HUDEP-2 (cell line): ENCODE results near the gene RPTOR.
"Not testable (repeated sequence)": the region's sequence is repeated elsewhere in the genome, so short reads cannot be mapped to it uniquely, and the experiment has no call there.

Experiments used
- DNase-seq, 76 experiments: peaks; one replicate each; lab custom pipeline; 2025; ENCODE audit not compliant: unreplicated experiment in 76 of 76; lab: John Stamatoyannopoulos, UW

The RPTOR gene, protein sequence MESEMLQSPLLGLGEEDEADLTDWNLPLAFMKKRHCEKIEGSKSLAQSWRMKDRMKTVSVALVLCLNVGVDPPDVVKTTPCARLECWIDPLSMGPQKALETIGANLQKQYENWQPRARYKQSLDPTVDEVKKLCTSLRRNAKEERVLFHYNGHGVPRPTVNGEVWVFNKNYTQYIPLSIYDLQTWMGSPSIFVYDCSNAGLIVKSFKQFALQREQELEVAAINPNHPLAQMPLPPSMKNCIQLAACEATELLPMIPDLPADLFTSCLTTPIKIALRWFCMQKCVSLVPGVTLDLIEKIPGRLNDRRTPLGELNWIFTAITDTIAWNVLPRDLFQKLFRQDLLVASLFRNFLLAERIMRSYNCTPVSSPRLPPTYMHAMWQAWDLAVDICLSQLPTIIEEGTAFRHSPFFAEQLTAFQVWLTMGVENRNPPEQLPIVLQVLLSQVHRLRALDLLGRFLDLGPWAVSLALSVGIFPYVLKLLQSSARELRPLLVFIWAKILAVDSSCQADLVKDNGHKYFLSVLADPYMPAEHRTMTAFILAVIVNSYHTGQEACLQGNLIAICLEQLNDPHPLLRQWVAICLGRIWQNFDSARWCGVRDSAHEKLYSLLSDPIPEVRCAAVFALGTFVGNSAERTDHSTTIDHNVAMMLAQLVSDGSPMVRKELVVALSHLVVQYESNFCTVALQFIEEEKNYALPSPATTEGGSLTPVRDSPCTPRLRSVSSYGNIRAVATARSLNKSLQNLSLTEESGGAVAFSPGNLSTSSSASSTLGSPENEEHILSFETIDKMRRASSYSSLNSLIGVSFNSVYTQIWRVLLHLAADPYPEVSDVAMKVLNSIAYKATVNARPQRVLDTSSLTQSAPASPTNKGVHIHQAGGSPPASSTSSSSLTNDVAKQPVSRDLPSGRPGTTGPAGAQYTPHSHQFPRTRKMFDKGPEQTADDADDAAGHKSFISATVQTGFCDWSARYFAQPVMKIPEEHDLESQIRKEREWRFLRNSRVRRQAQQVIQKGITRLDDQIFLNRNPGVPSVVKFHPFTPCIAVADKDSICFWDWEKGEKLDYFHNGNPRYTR (N-terminal part only)

DNA sequence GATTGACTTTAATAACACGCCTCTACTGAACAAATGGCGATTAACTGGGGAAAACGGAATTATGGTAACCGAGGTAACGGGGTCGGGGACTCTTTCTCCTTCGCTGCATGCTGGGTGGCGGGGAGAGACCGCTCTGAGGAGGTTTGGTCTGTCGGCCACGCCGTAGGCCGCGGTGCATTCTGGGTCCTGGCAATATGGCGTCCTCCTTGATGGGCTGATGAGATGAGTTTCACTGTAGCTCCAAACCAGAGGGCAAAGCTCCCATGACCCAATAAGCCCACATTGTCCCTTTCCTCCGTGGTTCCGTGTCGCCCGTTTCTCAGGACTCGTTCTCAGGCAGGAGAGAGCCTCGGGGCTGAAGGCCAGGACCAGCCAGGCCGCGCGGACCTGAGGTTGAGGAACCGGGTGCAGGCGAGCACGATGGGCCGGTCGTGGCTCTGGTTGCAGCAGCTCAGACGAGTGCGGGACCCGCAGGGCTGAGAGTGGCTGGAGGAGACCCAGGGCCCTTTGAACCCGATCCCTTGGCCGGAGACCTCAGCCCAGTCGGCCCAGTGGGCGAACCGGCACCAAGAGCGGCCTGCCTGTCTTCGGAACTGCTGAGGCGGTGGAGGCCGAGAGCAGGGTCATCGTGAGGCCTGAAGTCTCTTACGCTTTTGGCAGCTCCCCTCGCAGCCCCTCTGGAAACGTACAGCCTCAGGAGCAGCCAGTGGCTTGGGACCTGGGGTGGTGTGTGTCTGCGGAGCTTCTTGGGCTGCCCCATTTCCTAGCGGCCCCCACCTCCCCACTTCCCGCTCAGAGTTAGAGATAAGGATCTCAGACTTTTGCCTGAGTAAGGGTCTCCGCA lies at the start of gene RPTOR:
Gene RPTOR (plus strand): TSS at position 184 of the 844 bp plus-strand sequence. CDS start 792 bp downstream, outside the sequence.
- DNase-seq: peak in 75 of 76 experiments; percentile 32 to 91 (median 81)

DNA sequence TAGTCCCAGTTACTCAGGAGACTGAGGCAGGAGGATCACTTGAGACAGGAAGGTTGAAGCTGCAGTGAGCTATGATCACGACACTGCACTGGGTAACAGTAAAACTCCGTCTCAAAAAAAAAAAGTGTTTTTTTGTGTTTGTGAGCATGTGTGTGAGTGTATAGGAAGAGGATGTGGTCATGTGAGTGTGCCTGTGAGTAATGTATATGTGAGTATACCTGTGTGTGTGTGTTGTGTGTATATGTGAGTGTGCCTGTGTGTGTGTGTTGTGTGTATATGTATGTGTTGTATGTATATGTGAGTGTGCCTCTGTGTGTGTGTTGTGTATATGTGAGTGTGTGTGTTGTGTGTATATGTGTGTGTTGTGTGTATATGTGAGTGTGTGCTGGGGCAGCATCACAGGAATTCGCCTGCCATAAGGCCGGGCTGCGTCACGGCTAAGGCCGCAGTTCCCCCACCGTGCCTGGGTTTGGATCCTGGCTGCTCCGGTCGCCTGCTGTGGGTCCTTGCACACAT lies 46.9 kb upstream of the RPTOR start:
- DNase-seq: no peak

DNA sequence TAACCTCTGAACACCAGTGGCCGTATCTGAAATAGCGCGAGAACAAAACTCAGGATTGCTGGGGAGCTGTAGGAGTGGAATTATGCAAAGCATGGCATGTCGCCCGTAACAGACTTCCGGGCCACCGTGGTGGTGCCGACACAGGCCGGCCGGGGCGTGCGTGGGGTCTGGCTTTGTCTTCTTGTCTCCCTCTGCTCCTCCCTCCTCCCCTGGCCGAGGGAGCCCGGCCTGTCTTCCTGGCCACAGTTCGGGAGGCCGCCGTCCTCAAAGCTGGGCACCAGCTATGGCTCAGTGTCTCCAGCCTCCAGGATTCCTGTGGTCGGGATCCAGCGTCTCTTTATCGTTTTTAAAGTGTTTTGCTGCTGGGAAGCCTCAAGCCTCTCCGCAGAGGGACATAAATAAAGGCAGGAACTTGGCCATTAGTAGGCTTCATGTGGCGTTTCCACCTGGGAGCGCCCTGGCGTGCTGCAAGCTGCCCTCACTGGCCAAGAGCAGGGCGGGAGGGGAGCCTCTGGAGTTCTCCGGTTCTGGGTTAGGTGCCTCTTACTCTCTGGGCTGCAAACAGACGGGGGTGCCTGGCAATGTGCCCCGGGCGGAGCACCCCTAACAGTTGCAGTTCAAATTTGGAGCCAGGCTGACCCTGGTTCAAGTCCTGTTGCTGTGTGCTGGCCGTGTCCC lies 46.3 kb upstream of the RPTOR start:
- DNase-seq: no peak

DNA sequence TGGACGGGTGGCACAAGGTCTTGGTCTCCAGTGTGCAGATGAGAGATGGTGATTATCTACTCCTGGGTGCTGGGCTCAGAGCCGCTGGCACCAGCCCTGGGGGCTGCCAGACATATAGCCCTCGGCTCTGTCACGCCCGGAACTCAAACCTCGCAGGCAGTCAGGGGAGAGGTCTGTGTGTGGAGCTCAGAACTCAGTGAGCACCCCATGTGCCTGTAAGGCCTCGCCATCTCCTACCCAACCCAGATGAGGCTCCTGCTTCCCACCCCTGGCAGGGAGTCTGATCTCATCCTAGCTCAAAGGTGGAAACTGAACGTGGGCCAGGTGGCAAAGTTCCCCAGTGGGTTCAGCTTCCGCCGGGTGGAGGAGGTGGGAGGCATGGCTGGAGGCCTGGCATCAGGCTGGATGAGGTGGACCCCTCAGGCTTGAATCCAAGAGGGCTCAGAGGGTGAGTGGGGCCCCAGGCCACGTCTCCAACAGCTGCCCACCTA lies 45.7 kb upstream of the RPTOR start:
- no peak for DNase-seq

DNA sequence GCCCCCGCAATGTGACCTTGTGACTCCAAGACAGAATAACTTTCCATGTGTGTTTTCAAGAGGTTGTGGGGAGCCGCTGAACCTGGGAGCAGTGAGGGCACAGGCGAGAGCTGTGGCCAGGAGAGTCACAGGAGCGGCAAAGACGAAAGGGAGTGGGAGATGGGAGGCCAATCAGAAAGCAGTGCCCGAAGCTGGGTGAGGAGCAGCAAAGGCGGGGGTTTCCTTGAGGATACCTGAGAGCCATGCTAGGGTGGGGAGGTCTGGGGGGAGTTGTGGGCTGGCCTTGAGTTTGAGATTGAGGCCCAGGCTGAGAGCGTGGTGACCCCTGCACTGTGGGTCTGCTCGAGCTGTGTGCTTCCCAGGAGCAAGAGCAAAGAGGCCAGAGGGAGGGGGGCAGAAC lies 45.1 kb upstream of the RPTOR start:
- DNase-seq: no peak

DNA sequence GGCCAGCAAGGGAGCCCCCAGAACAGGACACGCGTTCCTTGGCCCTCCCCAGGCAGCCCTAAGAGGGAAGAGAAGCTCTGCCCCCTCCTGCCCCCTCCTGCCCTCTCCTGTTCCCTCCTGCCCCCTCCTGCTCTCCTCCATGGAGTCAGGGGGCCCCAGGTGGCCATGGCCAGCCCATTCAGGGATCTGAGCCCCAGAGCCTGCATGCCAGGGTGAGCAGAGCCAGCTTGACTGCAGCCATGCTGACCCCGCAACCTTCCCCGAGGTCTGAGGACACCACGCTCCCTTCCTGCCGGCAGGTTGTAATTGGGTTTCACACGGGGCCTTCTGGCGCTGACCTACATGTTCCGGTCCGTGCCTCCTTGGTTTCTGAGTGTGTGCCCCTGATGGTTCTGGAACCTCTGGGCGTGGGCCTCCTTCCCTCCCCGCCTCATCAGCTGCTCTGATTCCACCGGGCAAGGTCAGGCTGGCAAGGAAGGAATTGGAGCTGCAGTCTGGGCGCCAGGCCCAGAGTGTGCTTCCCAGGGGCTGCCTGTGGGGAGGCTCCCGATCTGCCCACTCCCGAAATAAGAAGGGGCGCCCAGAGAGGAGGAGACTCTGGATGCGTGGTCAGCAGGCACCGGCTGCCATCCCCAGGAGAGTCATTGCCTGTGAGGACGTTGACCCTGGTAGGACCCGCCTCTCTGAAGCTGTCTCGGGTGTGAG lies 44.5 kb upstream of the RPTOR start:
- no peak for DNase-seq

DNA sequence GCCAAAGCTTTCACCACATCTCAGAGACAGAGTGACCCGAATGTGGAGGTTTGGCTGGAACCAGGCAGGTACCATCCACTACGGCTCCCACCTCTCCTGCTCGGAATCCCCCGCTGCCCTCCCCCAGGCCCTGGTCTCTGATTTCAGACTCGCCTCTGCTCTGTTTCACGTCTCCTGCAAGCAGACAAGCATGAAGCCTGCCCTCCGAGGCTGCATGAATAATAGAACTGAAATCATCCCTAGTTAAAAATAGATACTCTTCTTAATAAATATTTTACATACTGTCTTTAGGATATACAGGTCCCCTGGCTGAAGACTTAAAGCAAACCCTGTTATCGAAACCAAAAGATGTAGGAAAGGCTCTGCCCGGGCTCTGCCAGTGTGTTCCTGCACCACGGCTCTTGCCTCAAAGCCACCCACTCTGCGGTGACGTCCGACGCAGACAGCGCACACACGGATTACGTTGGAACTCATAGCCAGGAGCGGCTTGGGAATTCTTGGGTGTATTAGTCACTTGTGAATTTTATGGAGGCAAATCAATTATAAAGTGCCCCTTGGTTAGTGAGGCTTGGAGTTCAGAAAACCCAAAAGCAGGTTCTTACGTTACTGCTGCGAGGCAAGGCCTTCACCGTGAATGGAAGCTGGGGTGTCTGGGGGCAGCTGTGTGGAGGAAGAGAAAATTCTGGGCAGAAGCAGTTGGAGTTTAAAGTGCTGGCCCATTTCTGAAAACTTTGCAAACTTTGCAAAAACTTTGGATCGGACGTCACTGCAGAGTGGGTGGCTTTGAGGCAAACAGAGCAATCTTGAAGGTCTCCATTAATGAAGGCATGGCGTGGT lies 42.7 kb upstream of the RPTOR start:
- DNase-seq: no peak

DNA sequence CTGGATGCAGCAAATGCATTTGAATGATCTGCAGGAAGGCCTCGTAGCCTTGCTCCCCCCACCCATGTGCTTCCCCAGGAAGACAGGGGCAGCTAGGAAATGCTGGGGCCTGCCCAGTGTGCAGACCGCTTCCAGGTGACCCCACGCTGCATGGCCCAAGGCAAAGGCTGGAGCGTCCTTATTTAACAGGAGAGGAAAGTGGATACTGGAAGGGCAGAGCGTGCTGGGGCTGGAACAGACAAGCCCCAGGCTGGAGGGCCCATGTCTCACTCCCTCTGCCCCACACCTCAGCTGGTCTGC lies 42.1 kb upstream of the RPTOR start:
- no peak for DNase-seq

DNA sequence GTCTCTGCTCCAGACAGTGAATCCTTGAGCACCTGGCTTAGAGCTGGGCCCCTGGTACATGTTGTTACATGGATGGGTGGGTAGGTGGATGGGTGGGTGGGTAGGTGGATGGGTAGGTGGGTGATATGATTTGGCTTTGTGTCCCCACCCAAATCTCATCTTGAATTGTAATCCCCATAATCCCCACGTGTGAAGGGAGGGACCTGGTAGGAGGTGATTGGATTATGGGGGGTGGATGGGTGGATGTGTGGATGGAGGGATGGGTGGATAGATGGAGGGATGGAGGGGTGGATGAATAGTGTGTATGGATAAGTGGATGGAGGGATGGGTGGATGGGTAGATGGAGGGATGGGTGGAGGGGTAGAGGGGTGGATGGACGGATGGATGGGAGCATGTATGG lies 41.6 kb upstream of the RPTOR start:
- no peak for DNase-seq

DNA sequence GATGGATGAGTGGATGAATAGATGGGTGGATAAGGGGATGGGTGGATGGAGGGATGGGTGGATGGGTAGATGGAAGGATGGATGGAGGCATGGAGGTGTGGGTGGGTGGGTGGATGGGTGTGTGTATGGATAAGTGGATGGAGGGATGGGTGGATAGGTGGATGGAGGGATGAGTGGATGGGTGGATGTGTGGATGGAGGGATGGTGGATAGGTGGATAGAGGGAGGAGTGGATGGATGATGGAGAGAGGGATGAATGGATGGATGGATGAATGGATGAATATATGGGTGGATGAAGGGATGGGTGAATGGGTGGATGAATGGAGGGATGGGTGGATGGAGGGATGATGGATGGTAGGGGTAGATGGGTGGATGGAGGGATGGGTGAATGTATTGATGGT lies 40.7 kb upstream of the RPTOR start:
- no peak for DNase-seq

DNA sequence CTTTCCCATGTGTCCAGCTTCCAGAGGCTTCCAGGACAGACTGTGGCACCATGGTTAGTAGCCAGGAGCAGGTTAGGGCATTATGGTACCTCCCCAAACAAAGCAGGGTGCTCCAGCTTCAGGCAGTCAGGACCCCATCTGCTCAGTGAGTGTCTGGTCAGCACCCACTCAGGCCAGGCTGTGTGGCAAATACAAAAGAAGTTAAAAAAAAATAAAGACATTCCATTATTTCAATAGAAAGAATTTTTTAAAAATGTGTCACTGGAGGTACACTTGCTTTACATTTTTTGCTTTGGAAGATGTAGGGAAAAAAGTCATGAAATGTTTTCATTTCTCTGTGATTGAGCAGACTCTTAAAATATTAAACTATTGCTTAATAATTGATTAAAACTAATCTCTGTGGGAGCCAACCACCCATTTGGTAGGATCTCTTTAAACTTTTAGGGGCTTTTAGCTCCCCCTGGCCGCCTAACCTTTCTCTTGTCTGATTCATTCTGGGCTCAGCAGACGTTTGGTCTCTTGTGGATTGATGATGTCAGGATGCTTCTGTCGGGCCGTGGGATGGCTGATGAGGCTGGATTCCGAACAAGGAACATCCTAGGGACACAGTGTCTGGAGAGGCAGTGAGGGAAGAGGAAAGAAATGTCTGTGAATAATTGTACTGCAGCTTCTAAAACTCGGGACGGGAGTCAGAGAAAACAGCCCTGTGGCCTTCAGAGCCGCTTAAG lies 39.8 kb upstream of the RPTOR start:
- no peak for DNase-seq

DNA sequence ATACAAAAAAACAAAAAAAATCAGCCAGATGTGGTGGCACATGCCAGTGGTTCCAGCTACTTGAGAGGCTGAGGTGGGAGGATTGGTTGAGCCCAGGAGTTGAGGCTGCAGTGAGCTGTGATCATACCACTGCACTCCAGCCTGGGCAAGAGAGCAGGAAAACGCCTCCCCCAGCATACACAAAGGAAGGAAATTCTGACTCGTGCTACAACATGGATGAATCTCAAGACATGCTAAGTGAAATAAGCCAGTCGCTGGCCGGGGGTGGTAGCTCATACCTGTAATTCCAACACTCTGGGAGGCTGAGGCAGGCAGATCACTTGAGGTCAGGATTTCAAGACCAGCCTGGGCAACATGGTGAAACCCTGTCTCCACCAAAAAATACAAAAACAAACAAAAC lies 37.5 kb upstream of the RPTOR start:
- DNase-seq: not testable (repeated sequence)

DNA sequence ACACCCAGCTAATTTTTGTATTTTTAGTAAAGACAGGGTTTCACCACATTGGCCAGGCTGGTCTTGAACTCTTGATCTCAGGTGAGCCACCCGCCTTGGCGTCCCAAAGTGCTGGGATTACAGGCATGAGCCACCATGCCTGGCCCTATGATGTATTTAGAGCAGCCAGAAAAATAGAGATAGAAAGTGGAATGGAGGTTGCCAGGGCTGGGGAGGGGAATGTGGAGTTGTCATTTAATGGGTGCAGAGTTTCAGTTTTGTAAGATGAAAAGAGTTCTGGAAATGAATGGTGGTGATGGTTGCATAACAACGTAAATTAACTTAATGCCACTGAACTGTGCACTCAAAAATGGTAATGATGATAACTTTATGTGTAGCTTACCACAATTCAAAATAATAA lies 36.7 kb upstream of the RPTOR start:
- DNase-seq: no peak

DNA sequence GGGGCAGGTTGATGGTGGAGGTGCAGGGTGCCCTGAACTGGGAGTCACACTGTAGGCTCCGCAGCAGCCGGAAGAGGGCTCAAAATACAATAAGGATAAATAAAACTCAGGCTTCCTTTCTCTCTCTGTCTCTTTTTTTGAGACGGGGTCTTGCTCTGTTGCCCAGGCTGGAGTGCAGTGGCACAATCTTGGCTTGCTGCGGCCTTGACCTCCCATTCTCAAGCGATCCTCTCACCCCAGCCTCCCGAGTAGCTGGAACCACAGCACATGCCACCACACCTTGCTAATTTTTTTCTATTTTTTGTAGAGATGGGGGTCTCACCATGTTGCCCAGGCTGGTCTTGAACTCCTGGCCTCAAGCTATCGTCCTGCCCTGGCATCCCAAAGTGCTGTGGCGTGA lies 35.3 kb upstream of the RPTOR start:
- no peak for DNase-seq

DNA sequence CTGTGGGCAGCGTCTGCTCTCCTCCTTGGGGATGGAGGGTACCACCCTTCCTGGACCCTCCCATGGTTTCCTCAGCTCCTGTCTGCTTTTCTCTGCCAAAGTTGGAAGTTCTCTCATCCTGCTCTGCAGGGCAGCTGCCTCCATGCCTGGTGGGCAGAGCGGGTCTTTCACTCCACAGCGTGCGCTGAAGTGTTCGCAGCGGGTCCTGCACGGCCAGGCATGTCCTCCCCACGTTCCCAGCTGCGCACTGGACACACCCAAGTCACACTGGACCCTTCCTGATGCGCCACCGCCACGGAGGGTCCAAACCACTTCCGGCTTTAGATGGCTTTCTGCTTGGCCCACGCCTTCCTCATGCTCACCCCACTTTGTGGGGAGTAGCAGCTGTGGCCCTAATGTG lies 34.5 kb upstream of the RPTOR start:
- no peak for DNase-seq

DNA sequence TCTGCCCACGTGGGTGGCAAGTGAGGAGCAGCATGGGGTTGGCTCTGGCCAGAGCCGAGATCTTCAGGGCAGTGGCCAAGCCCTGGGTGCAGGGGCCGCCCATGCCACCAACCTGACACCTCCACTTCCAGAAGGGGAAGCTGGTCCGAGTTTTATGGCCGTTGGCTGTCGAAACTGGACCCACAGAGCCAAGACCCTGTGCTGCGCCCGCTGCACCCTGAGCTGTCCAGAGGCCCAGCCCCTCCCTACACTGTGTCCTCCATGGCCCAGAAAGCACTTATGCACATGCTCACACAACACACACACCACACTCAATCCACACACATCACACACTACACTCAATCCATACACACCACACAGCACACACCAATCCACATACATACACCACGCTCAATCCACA lies 33.9 kb upstream of the RPTOR start:
- no peak for DNase-seq
